Measurements from ENCODE around the gene CMSS1. TPM values are rescaled to one million over a fixed set of nuclear protein-coding genes. Genes with fewer than 3 reads are reported as not detected.
A peak's percentile ranks its signal among the peaks of the same experiment; 100 is the strongest.

The CMSS1 gene
- total and polyA plus RNA-seq, 8 donors: 14.4 to 29.9 (median 15.9) TPM

GRCh38 chr3:99967796-99968195, 150.1 kb downstream of the CMSS1 start:
- WGBS, 2 donors: 93 to 96% methylated on average over 2 of the region's 2 CpGs
- Histone ChIP-seq H3K4me1 (peaks cover 4 to 22% (median 16%) of the 10 kb centered on the region in 3 donors), H3K4me3 (no peak overlapping the region), H3K27ac (no peak overlapping the region), H3K36me3 (no peaks in the 10 kb centered on the region), H3K9me3 (no peaks in the 10 kb centered on the region), H3K27me3 (no peaks in the 10 kb centered on the region)
- TF ChIP-seq, protein P1, sequence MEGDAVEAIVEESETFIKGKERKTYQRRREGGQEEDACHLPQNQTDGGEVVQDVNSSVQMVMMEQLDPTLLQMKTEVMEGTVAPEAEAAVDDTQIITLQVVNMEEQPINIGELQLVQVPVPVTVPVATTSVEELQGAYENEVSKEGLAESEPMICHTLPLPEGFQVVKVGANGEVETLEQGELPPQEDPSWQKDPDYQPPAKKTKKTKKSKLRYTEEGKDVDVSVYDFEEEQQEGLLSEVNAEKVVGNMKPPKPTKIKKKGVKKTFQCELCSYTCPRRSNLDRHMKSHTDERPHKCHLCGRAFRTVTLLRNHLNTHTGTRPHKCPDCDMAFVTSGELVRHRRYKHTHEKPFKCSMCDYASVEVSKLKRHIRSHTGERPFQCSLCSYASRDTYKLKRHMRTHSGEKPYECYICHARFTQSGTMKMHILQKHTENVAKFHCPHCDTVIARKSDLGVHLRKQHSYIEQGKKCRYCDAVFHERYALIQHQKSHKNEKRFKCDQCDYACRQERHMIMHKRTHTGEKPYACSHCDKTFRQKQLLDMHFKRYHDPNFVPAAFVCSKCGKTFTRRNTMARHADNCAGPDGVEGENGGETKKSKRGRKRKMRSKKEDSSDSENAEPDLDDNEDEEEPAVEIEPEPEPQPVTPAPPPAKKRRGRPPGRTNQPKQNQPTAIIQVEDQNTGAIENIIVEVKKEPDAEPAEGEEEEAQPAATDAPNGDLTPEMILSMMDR (IDR thresholded peaks at IDR 0.05): no peak
- intact Hi-C loops (cut with DNase I): no loop called here
- no peak for FAIRE-seq
- ATAC-seq: no peak
- no peak for DNase-seq

DNA sequence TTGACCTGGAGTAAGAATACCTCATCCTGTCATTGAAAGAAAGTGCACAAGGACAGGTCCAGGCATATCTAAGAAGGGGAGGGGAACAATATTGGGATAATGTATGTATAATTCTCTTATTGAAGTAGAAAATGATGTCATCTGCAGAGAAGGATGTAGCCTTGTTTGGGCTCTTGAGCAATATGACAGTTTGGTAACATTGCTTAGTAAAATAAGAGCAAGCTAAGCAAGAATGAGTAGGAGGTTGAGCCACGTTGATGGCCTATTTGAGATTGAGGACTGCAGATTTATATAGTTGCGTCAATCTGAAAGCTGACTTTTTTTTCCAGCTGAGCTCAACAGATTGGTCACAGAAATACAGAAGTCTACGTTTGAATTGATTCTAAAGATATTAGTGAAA, 151.5 kb downstream of the CMSS1 start:
- FAIRE-seq: no peak
- TF ChIP-seq, protein P1 (IDR thresholded peaks at IDR 0.05): no peak
- intact Hi-C loops (cut with DNase I): no loop called here
- no peak for DNase-seq
- ATAC-seq: peak in 1 of 4 donors; percentile 11
- H3K9me3 ChIP-seq: no peaks in the 10 kb centered on the region
- H3K36me3 ChIP-seq: no peaks in the 10 kb centered on the region
- H3K27ac ChIP-seq: no peak overlapping the region
- no peak overlapping the region for H3K4me3 ChIP-seq
- H3K4me1 ChIP-seq: peaks cover 4 to 20% (median 16%) of the 10 kb centered on the region in 3 donors
- WGBS, 2 donors: 84 to 91% methylated on average over 3 of the region's 3 CpGs
- H3K27me3 ChIP-seq: no peaks in the 10 kb centered on the region

- ATAC-seq (no peak), FAIRE-seq (no peak), DNase-seq (no peak)
- 95 to 96% methylated on average over 1 of the region's 1 CpG for WGBS, 2 donors
- intact Hi-C loops (cut with DNase I): no loop called here
- Histone ChIP-seq H3K36me3 (no peaks in the 10 kb centered on the region), H3K4me3 (no peak overlapping the region), H3K27me3 (no peaks in the 10 kb centered on the region), H3K4me1 (peaks cover 0 to 11% (median 9%) of the 10 kb centered on the region in 3 donors), H3K9me3 (no peaks in the 10 kb centered on the region), H3K27ac (no peak overlapping the region)
- TF ChIP-seq, protein P1 (IDR thresholded peaks at IDR 0.05): no peak
Observed at GRCh38 chr3:99970198-99970597, 152.5 kb downstream of the CMSS1 start.

DNA sequence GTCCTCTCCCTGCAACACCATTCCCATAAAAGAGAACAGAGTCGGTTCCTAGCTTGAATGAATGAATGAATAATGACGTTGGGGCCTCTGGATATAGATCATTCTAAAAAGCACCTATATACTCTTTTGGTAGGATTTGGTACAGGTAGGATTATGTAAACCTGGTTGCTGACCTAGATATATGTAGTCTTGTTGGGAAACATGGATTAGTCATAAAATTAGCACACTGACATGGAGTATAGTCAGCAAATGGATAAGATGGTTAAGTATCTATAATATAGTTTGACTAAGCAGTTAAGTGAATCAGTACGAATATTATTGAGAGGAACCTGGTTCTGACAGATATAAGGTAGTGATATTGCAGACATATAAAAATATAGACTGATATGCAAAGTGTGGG, 154.1 kb downstream of the CMSS1 start:
- no peak for ATAC-seq
- Histone ChIP-seq H3K9me3 (no peaks in the 10 kb centered on the region), H3K36me3 (no peaks in the 10 kb centered on the region), H3K4me3 (no peak overlapping the region), H3K27ac (no peak overlapping the region), H3K27me3 (no peaks in the 10 kb centered on the region), H3K4me1 (no peaks in the 10 kb centered on the region)
- no peak for DNase-seq
- intact Hi-C loops (cut with DNase I): no loop called here
- TF ChIP-seq, protein P1 (IDR thresholded peaks at IDR 0.05): no peak
- FAIRE-seq: no peak
- 88 to 95% methylated on average over 3 of the region's 3 CpGs for WGBS, 2 donors

GRCh38 chr3:99972380-99973104, 154.9 kb downstream of the CMSS1 start:
- intact Hi-C loops (cut with DNase I): no loop called here
- ATAC-seq (peak in 1 of 4 donors; percentile 25), FAIRE-seq (no peak), DNase-seq (no peak)
- H3K9me3 ChIP-seq: no peaks in the 10 kb centered on the region
- TF ChIP-seq, protein P1 (IDR thresholded peaks at IDR 0.05): no peak
- no peak overlapping the region for H3K4me3 ChIP-seq
- no peaks in the 10 kb centered on the region for H3K4me1 ChIP-seq
- WGBS, 2 donors: 84 to 90% methylated on average over 8 of the region's 8 CpGs
- H3K36me3 ChIP-seq: no peaks in the 10 kb centered on the region
- H3K27me3 ChIP-seq: no peaks in the 10 kb centered on the region
- H3K27ac ChIP-seq: no peak overlapping the region
